Measurements from ENCODE around the gene CACNA2D2. TPM values are rescaled to one million over a fixed set of nuclear protein-coding genes. Genes with fewer than 3 reads are reported as not detected.

The CACNA2D2 gene
- total RNA-seq, 1 experiment from 2014 or later = 0.04 TPM

Other genes with a start within 250 kb of the CACNA2D2 start
- gene SEMA3B, start 234.5 kb downstream of the CACNA2D2 start, total RNA-seq (2014; rRNA removed; shearing (Covaris generic)) = 5.9 and 8.9 TPM in 2 replicates
- not detected in 2 replicates for gene LSMEM2, start 224.5 kb downstream of the CACNA2D2 start, total RNA-seq (2014; rRNA removed; shearing (Covaris generic))
- 57.5 and 60.5 TPM in 2 replicates for gene IFRD2, start 211.2 kb downstream of the CACNA2D2 start, total RNA-seq (2014; rRNA removed; shearing (Covaris generic))
- 1.3 and 2.8 TPM in 2 replicates for gene HYAL3, start 204.2 kb downstream of the CACNA2D2 start, total RNA-seq (2014; rRNA removed; shearing (Covaris generic))
- gene NAA80, start 204.2 kb downstream of the CACNA2D2 start, total RNA-seq (2014; rRNA removed; shearing (Covaris generic)) = 2.4 and 4.6 TPM in 2 replicates
- not detected in 2 replicates for gene HYAL1, start 200.1 kb downstream of the CACNA2D2 start, total RNA-seq (2014; rRNA removed; shearing (Covaris generic))
- 40.7 and 41.1 TPM in 2 replicates for gene HYAL2, start 180.9 kb downstream of the CACNA2D2 start, total RNA-seq (2014; rRNA removed; shearing (Covaris generic))
- gene TUSC2, start 175.4 kb downstream of the CACNA2D2 start, total RNA-seq (2014; rRNA removed; shearing (Covaris generic)) = 11.5 and 29.1 TPM in 2 replicates
- gene RASSF1, start 162.8 kb downstream of the CACNA2D2 start, total RNA-seq (2014; rRNA removed; shearing (Covaris generic)) = 4.2 and 7.7 TPM in 2 replicates
- 0.08 TPM in 1 of 2 replicates, not detected in the other for gene ZMYND10, start 157.9 kb downstream of the CACNA2D2 start, total RNA-seq (2014; rRNA removed; shearing (Covaris generic))
- 18.2 and 27.8 TPM in 2 replicates for gene NPRL2, start 152.9 kb downstream of the CACNA2D2 start, total RNA-seq (2014; rRNA removed; shearing (Covaris generic))
- 24.2 and 47.5 TPM in 2 replicates for gene CYB561D2, start 152.8 kb downstream of the CACNA2D2 start, total RNA-seq (2014; rRNA removed; shearing (Covaris generic))
- gene TMEM115, start 144.1 kb downstream of the CACNA2D2 start, total RNA-seq (2014; rRNA removed; shearing (Covaris generic)) = 21.3 and 22.1 TPM in 2 replicates
- 0.41 and 0.68 TPM in 2 replicates for gene C3orf18, start 64.1 kb upstream of the CACNA2D2 start, total RNA-seq (2014; rRNA removed; shearing (Covaris generic))
- gene HEMK1, start 65.9 kb upstream of the CACNA2D2 start, total RNA-seq (2014; rRNA removed; shearing (Covaris generic)) = 5.6 and 7.3 TPM in 2 replicates
- gene CISH, start 108.1 kb upstream of the CACNA2D2 start, total RNA-seq (2014; rRNA removed; shearing (Covaris generic)) = 0.23 and 1.3 TPM in 2 replicates
- gene MAPKAPK3, start 113.5 kb upstream of the CACNA2D2 start, total RNA-seq (2014; rRNA removed; shearing (Covaris generic)) = 25.5 and 28.6 TPM in 2 replicates
- gene DOCK3, start 171.3 kb upstream of the CACNA2D2 start, total RNA-seq (2014; rRNA removed; shearing (Covaris generic)) = 0.02 and 0.12 TPM in 2 replicates